NCI-H2196 (cell line): ENCODE measurements around the gene MAP4.
"Not testable (repeated sequence)": the region's sequence is repeated elsewhere in the genome, so short reads cannot be mapped to it uniquely, and the experiment has no call there.

Experiments used
- DNase-seq: peaks from one replicate; lab custom pipeline; 2025; ENCODE audit not compliant: unreplicated experiment; lab: John Stamatoyannopoulos, UW

Gene MAP4

GRCh38 chr3:48014358-48014757 lies 1.9 kb downstream of the MAP4 start:
- no peak for DNase-seq

DNA sequence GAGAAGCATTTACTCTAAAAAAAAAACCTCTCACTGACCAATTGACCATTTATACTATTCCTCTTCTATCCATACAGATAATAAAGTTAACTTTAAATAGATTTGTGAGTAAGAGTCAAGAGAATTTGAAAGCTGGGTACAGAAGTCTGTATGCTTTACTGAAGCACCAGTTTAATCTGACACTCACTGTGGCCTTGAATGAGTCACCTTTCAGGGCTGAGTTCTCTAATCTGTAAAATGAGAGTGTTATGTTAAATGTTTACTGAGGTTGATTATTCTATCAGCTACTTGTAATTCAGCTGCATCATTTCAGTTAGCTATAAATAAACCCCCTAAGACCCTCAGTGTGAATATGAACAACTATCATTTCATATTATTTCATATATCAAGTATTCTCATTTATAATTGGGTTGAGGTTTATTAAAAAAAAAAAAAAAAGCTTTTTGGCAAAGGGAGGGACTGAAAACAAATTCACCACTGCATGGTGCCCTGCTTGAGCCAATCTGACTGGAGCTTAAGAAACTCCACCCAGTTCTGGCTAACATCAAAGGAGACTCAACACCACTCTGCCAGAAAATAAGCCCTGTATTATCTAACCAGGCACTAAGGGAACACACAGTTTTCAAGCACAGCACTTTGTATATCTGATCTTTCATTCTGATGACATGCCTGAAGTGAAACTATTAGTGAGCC lies 2.8 kb downstream of the MAP4 start:
- DNase-seq = peak; percentile 32

DNA sequence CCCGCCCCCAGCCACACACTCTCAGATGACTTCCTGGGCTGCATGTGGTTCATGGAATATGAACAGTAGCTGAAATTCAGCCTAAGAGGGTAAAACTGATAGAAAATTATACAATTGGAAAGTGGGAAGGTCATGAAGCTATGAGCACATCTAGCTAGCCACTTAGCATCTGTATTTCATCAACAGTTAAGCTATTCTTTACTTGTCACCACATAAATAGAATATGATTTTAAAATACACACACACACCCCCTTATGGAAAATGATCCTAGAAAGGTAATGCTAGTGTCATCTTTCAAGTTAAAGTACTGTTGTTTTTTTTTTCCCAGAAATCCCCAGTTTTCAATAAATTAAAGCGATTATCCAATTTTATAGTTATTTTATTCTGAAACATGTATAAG lies 3.6 kb downstream of the MAP4 start:
- DNase-seq = no peak

GRCh38 chr3:48008066-48008465 lies 8.2 kb downstream of the MAP4 start:
- not testable (repeated sequence) for DNase-seq

- not testable (repeated sequence) for DNase-seq
Measured at GRCh38 chr3:48007361-48007760, 8.9 kb downstream of the MAP4 start.

DNA sequence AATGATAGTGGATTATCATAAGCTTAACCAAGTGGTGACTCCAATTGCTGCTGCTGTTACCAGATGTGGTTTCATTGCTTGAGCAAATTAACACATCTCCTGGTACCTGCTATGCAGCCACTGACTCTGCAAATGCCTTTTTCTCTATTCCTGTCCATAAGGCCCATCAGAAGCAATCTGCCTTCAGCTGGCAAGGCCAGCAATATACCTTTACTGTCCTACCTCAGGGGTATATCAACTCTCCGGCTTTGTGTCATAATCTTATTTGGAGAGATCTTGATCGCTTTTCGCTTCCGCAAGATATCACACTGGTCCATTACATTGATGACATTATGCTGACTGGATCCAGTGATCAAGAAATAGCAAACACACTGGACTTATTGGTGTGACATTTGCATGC lies 9.4 kb downstream of the MAP4 start:
- not testable (repeated sequence) for DNase-seq

DNA sequence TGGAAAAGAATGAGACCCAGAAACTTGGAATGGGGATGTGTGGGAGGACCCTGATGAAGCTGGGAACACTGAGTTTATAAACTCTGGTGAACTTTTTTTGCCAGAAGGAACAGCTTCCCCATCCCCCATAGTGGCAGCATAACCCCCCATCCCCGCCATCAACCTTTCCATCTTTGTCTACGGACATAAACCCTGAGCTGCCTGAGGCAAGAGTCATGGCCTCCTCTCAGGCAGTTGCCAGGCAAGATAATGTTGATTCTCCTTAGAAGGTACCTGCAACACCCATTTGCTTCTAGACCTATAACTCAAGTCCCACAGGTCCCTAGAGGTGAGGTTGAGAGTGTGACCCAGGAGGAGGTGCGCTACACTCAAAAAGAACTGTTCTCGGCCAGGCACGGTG lies 11.5 kb downstream of the MAP4 start:
- DNase-seq = no peak

DNA sequence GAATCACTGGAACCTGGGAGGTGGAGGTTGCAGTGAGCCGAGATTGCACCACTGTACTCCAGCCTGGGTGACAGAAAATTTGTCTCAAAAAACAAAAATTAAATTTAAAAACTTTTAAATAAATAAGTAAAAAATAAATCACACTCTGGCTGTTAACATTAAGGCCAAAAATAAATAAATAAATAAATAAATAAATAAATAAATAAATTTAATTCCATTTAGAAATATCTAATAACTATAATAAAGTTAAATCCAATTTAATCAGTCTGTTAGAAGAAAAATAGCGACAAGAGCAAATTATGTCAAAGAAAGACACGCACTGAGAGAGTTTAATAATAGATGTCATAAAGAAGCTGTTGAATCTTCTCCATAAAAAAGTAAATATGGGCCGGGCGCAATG lies 13.4 kb downstream of the MAP4 start:
- DNase-seq = no peak

GRCh38 chr3:48001991-48002390 lies 14.2 kb downstream of the MAP4 start:
- DNase-seq = no peak

DNA sequence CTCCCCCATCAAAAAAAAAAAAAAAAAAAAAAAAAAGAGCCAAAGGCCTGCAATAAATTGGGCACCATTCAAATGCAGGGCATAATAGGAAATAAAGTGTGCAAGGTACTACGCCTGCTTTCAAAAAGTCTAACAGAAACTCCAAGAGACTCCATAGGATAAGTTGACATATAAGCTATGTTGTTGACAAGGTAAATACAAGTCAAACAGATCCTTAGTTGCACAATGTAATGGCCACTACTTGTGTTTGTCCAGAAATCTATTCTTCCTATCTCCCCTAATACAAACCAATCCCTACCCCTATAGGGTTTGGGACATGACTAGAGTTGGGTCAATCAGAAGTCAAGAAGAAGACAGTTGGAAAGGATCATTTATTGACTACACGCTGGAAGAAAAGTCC lies 16.0 kb downstream of the MAP4 start:
- DNase-seq = no peak

GRCh38 chr3:47996440-47996839 lies 19.8 kb downstream of the MAP4 start:
- DNase-seq = no peak

- DNase-seq = no peak
Measured at GRCh38 chr3:47994180-47994579, 22.0 kb downstream of the MAP4 start.

GRCh38 chr3:47991341-47991740 lies 24.9 kb downstream of the MAP4 start:
- DNase-seq = no peak

- DNase-seq = peak; percentile 59
Measured at GRCh38 chr3:47989981-47990440, 26.2 kb downstream of the MAP4 start.

- DNase-seq = no peak
Measured at GRCh38 chr3:47985381-47985780, 30.8 kb downstream of the MAP4 start.

GRCh38 chr3:47984075-47984728 lies 32.0 kb downstream of the MAP4 start:
- no peak for DNase-seq

- no peak for DNase-seq
Measured at GRCh38 chr3:47980795-47981194, 35.4 kb downstream of the MAP4 start.

GRCh38 chr3:47979070-47979469 lies 37.1 kb downstream of the MAP4 start:
- no peak for DNase-seq

- no peak for DNase-seq
Measured at GRCh38 chr3:47978386-47978785, 37.8 kb downstream of the MAP4 start.

GRCh38 chr3:47976135-47976732 lies 40.0 kb downstream of the MAP4 start:
- no peak for DNase-seq

DNA sequence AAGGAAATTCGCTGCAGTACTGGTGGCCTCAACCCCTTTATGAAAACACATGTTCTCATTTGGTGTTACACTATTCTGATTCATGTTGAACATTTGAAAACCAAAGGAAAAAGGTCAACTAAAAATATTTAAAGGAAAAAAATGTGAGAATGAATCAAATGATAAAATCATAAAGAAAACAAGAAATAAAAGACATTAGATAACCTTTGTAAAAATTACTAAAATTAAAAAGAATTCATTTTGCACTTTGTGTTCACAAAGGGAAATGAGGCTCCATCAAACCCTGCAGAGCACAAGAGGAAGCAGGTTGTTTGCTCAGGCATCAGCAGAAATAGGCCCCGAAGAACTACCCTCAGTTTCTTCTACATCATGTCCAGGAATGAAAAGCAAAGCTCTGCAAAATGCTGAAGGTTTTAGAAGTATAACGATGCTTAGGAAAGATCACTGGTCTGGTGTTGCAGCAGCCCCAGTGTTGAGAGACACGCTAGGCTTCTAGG lies 41.2 kb downstream of the MAP4 start:
- DNase-seq = no peak

DNA sequence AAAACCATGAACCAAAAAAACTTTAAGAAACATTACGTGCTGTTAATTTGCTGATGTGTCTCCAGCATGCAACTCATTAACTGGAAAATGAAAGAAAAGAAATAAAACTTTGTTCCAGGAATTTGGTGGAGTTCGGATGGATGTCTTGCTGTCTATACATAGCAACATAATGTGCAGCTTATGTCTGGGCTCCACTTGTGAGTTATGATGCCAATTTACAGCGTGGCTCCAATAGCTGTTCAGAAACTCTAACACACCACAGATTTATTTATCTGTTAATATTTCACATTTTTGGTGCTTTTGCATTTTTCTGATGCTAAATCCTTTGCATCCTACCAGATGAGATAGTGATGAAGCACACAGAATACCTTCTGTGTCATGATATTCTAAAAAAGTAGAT lies 45.1 kb downstream of the MAP4 start:
- no peak for DNase-seq
